ENCODE measurements around the gene PDZD2.

DNA sequence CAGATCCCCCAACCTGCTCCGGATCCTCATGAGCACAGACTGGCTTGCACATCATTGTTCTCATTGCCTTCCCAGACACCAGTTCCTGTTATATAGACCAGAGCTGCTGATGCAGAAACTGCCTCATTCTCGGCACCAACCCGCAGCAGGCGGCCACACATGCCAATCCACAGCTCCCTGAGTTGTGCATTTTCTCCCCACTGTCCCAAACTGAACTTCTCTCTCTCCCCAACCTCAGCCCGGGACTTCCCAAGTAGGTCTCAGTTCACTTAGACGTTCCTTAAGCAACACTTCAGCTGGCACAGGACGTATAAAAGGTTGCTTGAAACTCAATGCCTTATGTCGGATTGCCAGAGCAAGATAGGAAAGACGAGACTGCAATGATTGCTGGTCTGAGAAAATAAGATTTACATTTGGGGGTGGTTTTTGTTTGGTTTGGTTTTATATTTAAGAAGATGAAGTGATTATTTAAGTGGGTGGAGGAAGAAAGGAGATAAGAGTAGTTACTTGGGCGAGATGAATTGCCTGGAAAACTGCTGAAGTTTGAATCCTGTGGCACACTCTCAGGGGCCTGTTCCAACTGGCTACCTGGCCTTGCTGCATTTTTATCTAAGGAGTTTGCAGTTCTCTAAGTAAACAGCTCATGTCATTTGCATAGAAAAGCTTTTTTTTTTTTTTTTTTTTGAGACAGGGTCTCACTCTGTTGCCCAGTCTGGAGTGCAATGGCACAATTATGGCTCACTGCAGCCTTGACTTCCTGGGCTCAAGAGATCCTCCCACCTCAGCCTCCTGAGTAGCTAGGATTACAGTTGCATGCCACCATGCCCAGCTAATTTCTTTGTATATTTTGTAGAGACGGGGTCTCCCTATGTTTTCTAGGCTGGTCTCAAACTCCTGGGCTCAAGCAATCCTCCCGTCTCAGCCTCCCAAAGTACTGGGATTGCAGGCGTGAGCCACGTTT lies 379.8 kb downstream of the PDZD2 start:
- TF ChIP-seq CTCF (IDR thresholded peaks at IDR 0.05) (no peak), POLR2A (IDR thresholded peaks at IDR 0.05) (no peak)
